ENCODE measurements around the gene TOR4A. TPM values are rescaled to one million over a fixed set of nuclear protein-coding genes. Genes with fewer than 3 reads are reported as not detected.

The TOR4A gene
- polyA plus RNA-seq, 2 of the 4 experiments (the other 2 are of a cell fraction) = 9.8 to 18.6 TPM

DNA sequence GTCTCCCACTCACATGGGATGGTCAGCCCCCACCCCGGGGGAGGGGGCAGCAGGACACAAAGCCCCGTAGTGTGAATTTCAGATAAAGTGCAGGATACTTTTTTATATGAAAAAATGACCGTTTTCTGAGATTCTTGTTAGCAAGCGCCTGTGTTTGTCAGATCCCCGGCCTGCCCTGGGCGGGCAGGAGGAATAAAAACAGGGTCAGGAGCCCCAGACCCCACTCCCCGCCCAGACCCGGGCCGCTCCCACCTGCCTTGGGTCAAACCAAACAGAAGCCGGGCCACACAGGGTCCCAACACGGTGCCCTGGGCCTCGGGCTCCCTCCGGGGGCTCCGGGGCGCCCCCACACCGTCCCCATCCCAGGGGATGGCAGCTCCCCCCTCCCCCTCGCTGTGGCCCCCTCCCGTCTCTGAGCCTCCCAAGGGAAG is 38.1 kb downstream of the TOR4A start:
- ATAC-seq = no peak
- ChIA-PET POLR2A (interaction anchor here (2.2 kb wide), 1 partner anchor 14 kb away, joined by 11 read pairs; the partner anchor contains the start of gene NRARP), CTCF (interaction anchor here (2.9 kb wide), 1 partner anchor 13 kb away, joined by 17 read pairs; the partner anchor contains the start of gene NRARP)
- Histone ChIP-seq H3K4me3 (peak overlapping the region; percentile 45), H3K27ac (peak overlapping the region; percentile 88 to 96), H3K4me1 (peaks cover 37% of the 10 kb centered on the region), H3K4me2 (peak overlapping the region; percentile 98), H3K9me3 (no peaks in the 10 kb centered on the region)
- no peak for FAIRE-seq
- peak in 1 of 2 experiments; percentile 14 for DNase-seq (ENCODE audit: low read depth in 1 of 2, low spot score in 1 of 2)
- WGBS (ENCODE audit: missing lambda C conversion rate) = 33% methylated on average over 12 of the region's 18 CpGs
- no peak for TF ChIP-seq JUNB (IDR thresholded peaks at IDR 0.05)
- TF ChIP-seq TFCP2L1 (CRISPR knock-in tag; IDR thresholded peaks at IDR 0.05) = no peak
- TF ChIP-seq, protein P1, sequence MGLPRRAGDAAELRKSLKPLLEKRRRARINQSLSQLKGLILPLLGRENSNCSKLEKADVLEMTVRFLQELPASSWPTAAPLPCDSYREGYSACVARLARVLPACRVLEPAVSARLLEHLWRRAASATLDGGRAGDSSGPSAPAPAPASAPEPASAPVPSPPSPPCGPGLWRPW (IDR thresholded peaks at IDR 0.05) = no peak
- no peak for TF ChIP-seq NPAS2 (CRISPR knock-in tag; IDR thresholded peaks at IDR 0.05; ENCODE audit: borderline replicate concordance)
- no peak for TF ChIP-seq NFE2L2 (conservative IDR thresholded peaks at IDR 0.05; ENCODE audit: low read length)
- TF ChIP-seq NR3C1 (IDR thresholded peaks at IDR 0.05) = no peak

DNA sequence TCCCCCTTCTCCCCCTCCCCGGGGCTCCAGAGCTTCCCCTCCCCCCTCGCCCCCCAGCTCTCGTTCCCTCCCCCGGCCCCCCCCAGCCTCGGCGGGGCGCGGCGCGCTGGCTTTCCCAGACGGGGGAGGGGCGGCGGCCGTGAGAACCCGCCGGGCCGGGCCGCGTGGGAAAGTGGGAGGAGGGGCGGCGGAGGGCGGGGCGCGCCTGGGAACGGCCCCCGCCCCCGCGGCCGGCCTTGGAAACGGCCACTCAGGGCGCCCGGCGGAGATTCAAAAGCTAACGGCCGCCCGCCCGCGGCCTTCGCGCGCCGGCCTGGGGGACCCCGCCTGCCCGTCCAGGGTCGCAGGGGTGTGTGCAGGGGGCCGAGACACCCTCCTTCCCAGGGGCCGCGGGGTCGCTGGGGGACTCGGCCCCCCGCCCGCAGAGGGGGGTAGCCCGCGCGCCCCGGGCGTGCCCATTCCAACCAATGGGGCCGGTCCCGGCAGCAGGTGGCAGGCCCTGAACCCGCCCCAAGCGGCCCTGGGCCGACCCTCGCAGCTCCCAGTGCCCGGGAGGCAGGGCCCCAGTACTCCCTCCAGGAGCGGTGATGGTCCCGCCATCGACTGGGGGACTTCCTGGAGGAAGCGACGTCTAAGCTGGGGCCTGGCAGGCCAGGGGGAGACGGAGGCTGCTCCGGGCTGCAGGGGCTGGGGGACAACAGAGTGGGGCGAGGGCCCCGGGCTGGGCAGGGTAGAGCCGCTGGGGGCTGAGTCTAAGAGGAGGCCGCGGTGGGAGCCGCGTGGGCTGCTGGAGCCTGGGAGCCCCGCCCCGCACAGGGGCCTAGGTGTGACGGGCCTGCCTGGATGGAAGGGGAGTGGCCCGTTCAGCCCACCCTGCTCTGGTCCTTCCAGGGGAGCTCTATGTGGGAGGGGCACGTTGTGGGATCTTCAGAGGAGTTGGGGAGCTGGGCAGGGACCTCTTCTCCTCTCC is 38.8 kb downstream of the TOR4A start:
- ATAC-seq (peak; percentile 22 to 50; a peak in 4 of 6 replicates), FAIRE-seq (no peak), DNase-seq (ENCODE audit: low read depth in 1 of 2, low spot score in 1 of 2) (peak; percentile 75 to 76)
- Histone ChIP-seq H3K27ac (peak overlapping the region; percentile 88 to 96), H3K4me1 (peaks cover 30% of the 10 kb centered on the region), H3K4me2 (peak overlapping the region; percentile 98), H3K4me3 (peak overlapping the region; percentile 45), H3K9me3 (no peaks in the 10 kb centered on the region)
- 92% methylated on average over 11 of the region's 83 CpGs for WGBS (ENCODE audit: missing lambda C conversion rate)
- ChIA-PET POLR2A (interaction anchor here (2.2 kb wide), 1 partner anchor 14 kb away, joined by 11 read pairs; the partner anchor contains the start of gene NRARP), CTCF (interaction anchor here (1.4 to 2.9 kb wide), 2 partner anchors 14 to 91 kb away, joined by 3 to 17 read pairs; partner anchors contain the start of gene NRARP)
- TF ChIP-seq CHD2 (IDR thresholded peaks at IDR 0.05; ENCODE audit: low read length, partially characterized antibody) (no peak), JUN (IDR thresholded peaks at IDR 0.05) (peak in 1 of 2 experiments; percentile 31; a peak in 1 of 5 replicates), ZFP36 (IDR thresholded peaks at IDR 0.05; ENCODE audit: borderline replicate concordance, partially characterized antibody) (peak; percentile 66), SREBF2 (IDR thresholded peaks at IDR 0.05) (no peak)
- TF ChIP-seq, protein P2, sequence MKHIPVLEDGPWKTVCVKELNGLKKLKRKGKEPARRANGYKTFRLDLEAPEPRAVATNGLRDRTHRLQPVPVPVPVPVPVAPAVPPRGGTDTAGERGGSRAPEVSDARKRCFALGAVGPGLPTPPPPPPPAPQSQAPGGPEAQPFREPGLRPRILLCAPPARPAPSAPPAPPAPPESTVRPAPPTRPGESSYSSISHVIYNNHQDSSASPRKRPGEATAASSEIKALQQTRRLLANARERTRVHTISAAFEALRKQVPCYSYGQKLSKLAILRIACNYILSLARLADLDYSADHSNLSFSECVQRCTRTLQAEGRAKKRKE (CRISPR knock-in tag; IDR thresholded peaks at IDR 0.05; ENCODE audit: low read depth) = peak; percentile 44; the same call in 1 of the 2 replicates
- TF ChIP-seq, protein P3, sequence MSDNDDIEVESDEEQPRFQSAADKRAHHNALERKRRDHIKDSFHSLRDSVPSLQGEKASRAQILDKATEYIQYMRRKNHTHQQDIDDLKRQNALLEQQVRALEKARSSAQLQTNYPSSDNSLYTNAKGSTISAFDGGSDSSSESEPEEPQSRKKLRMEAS (IDR thresholded peaks at IDR 0.05) = peak; percentile 47

DNA sequence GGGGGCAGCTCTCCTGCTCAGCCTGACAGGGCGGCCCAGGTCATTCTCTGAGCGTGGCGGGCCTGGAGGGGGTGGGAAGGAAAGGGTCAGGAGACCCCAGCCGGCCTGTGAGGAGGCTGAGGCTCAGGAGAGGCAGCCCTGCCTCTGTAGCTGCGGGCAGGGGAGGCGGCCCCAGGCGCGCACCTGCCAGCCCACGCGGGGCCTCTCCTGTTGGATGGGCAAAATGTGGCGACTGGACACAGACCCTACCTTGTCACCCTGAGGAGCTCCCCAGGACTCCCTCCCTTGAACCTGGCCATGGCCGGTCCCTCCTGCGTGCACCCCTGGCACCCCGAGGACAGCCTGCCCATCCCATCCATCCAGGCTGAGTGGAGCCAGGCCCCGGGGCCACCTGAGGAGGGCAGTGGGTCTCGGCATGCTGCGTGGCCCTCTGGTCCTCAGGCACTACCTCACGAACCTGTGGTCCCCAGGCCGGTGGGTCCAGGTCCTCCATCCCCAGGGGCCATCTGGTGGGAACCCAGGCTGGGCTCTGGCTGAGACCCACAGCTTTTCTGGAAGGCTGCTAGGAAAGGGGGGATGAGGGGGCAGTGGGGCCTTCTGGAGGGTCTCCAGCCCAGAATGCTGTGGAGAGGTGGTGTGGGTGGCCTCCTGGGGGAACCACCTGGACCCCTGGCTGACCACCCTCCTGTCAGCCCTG is 39.6 kb downstream of the TOR4A start:
- no peaks in the 10 kb centered on the region for H3K9me3 ChIP-seq
- DNase-seq (ENCODE audit: low read depth in 1 of 2, low spot score in 1 of 2) (no peak), ATAC-seq (no peak), FAIRE-seq (no peak)
- 96% methylated on average over 14 of the region's 19 CpGs for WGBS (ENCODE audit: missing lambda C conversion rate)
- no peak overlapping the region for H3K4me3 ChIP-seq
- peak overlapping the region; percentile 88 to 96 for H3K27ac ChIP-seq
- peaks cover 21% of the 10 kb centered on the region for H3K4me1 ChIP-seq
- H3K4me2 ChIP-seq = peak overlapping the region; percentile 98; the same call in 2 of the 3 replicates
- POLR2A ChIA-PET = interaction anchor here (2.2 kb wide), 1 partner anchor 15 kb away, joined by 11 read pairs; the partner anchor contains the start of gene NRARP
- CTCF ChIA-PET = interaction anchor here (1.4 to 2.9 kb wide), 2 partner anchors 14 to 90 kb away, joined by 3 to 17 read pairs; partner anchors contain the start of gene NRARP
- TF ChIP-seq FOSL2 (IDR thresholded peaks at IDR 0.05) (no peak), FOSL2 (CRISPR knock-in tag; IDR thresholded peaks at IDR 0.05) (no peak), ZNF302 (CRISPR knock-in tag; IDR thresholded peaks at IDR 0.05) (no peak), JUN (IDR thresholded peaks at IDR 0.05) (no peak), SMC3 (IDR thresholded peaks at IDR 0.05) (no peak), HOXB5 (CRISPR knock-in tag; IDR thresholded peaks at IDR 0.05) (no peak), CHD2 (IDR thresholded peaks at IDR 0.05; ENCODE audit: low read length, partially characterized antibody) (no peak), EHF (CRISPR knock-in tag; IDR thresholded peaks at IDR 0.05) (no peak), GATA3 (IDR thresholded peaks at IDR 0.05; ENCODE audit: borderline replicate concordance) (no peak), MAZ (IDR thresholded peaks at IDR 0.05; ENCODE audit: borderline replicate concordance, low read depth, low read length) (no peak)
- TF ChIP-seq, protein P4, sequence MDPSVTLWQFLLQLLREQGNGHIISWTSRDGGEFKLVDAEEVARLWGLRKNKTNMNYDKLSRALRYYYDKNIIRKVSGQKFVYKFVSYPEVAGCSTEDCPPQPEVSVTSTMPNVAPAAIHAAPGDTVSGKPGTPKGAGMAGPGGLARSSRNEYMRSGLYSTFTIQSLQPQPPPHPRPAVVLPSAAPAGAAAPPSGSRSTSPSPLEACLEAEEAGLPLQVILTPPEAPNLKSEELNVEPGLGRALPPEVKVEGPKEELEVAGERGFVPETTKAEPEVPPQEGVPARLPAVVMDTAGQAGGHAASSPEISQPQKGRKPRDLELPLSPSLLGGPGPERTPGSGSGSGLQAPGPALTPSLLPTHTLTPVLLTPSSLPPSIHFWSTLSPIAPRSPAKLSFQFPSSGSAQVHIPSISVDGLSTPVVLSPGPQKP (IDR thresholded peaks at IDR 0.05; ENCODE audit: low read depth, low read length) = no peak
- TF ChIP-seq, protein P5, sequence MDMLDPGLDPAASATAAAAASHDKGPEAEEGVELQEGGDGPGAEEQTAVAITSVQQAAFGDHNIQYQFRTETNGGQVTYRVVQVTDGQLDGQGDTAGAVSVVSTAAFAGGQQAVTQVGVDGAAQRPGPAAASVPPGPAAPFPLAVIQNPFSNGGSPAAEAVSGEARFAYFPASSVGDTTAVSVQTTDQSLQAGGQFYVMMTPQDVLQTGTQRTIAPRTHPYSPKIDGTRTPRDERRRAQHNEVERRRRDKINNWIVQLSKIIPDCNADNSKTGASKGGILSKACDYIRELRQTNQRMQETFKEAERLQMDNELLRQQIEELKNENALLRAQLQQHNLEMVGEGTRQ (IDR thresholded peaks at IDR 0.05) = no peak
- TF ChIP-seq, protein P6, sequence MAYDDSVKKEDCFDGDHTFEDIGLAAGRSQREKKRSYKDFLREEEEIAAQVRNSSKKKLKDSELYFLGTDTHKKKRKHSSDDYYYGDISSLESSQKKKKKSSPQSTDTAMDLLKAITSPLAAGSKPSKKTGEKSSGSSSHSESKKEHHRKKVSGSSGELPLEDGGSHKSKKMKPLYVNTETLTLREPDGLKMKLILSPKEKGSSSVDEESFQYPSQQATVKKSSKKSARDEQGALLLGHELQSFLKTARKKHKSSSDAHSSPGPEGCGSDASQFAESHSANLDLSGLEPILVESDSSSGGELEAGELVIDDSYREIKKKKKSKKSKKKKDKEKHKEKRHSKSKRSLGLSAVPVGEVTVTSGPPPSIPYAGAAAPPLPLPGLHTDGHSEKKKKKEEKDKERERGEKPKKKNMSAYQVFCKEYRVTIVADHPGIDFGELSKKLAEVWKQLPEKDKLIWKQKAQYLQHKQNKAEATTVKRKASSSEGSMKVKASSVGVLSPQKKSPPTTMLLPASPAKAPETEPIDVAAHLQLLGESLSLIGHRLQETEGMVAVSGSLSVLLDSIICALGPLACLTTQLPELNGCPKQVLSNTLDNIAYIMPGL (CRISPR knock-in tag; IDR thresholded peaks at IDR 0.05; ENCODE audit: borderline replicate concordance) = no peak
- TF ChIP-seq, protein P2 (CRISPR knock-in tag; IDR thresholded peaks at IDR 0.05; ENCODE audit: low read depth) = no peak
- TF ChIP-seq, protein P1 (IDR thresholded peaks at IDR 0.05) = no peak
